GM18507 (cell line): Measurements from ENCODE around the gene CALN1.
"Not testable (repeated sequence)": the region's sequence is repeated elsewhere in the genome, so short reads cannot be mapped to it uniquely, and the experiment has no call there.

Source experiments
- DNase-seq: peaks from one replicate; pipeline ENCODE4 v3.0.0; 2011; ENCODE audit warnings: low read depth; ENCODE audit not compliant: insufficient read length; ENCODE audit errors: extremely low spot score
- FAIRE-seq: peaks from 2 replicates; lab custom pipeline; 2011; peaks lifted over from hg19 to GRCh38; lab: Jason Lieb, UNC

Gene CALN1

GRCh38 chr7:71972534-71972933 is 439.6 kb downstream of the CALN1 start:
- no peak for FAIRE-seq
- no peak for DNase-seq

- DNase-seq, result no peak
- no peak for FAIRE-seq
Measured at GRCh38 chr7:71970725-71971124, 441.4 kb downstream of the CALN1 start.

- FAIRE-seq (no peak), DNase-seq (no peak)
Measured at GRCh38 chr7:71962636-71963035, 449.5 kb downstream of the CALN1 start.

- FAIRE-seq (no peak), DNase-seq (no peak)
Measured at GRCh38 chr7:71961283-71961682, 450.9 kb downstream of the CALN1 start.

- FAIRE-seq (no peak), DNase-seq (no peak)
Measured at GRCh38 chr7:71942115-71942514, 470.0 kb downstream of the CALN1 start.

GRCh38 chr7:71937840-71938371 is 474.2 kb downstream of the CALN1 start:
- FAIRE-seq (no peak), DNase-seq (no peak)

- no peak for FAIRE-seq
- no peak for DNase-seq
Measured at GRCh38 chr7:71935674-71936073, 476.5 kb downstream of the CALN1 start.

- no peak for FAIRE-seq
Measured at GRCh38 chr7:71933426-71933825, 478.7 kb downstream of the CALN1 start.

GRCh38 chr7:71925663-71926062 is 486.5 kb downstream of the CALN1 start:
- no peak for DNase-seq
- FAIRE-seq, result no peak

More at GRCh38 chr7:71933426-71933825, 478.7 kb downstream of the CALN1 start:
- DNase-seq, result no peak

- DNase-seq, FAIRE-seq: not testable (repeated sequence)
Measured at GRCh38 chr7:71914204-71914603, 497.9 kb downstream of the CALN1 start.

- FAIRE-seq, result no peak
- DNase-seq, result no peak
Measured at GRCh38 chr7:71912476-71912875, 499.7 kb downstream of the CALN1 start.

GRCh38 chr7:71911051-71911450 is 501.1 kb downstream of the CALN1 start:
- DNase-seq, result no peak
- FAIRE-seq, result no peak

GRCh38 chr7:71905821-71906220 is 506.3 kb downstream of the CALN1 start:
- no peak for DNase-seq
- FAIRE-seq, result no peak

- FAIRE-seq, result no peak
- no peak for DNase-seq
Measured at GRCh38 chr7:71904484-71904883, 507.7 kb downstream of the CALN1 start.

- FAIRE-seq (no peak), DNase-seq (no peak)
Measured at GRCh38 chr7:71900556-71900955, 511.6 kb downstream of the CALN1 start.

GRCh38 chr7:71896535-71896934 is 515.6 kb downstream of the CALN1 start:
- no peak for DNase-seq
- FAIRE-seq, result no peak

- DNase-seq (no peak), FAIRE-seq (no peak)
Measured at GRCh38 chr7:71886046-71886445, 526.1 kb downstream of the CALN1 start.

- FAIRE-seq, result no peak
- DNase-seq, result no peak
Measured at GRCh38 chr7:71885487-71885886, 526.7 kb downstream of the CALN1 start.

GRCh38 chr7:71883415-71883814 is 528.7 kb downstream of the CALN1 start:
- DNase-seq (no peak), FAIRE-seq (no peak)

GRCh38 chr7:71871446-71871845 is 540.7 kb downstream of the CALN1 start:
- FAIRE-seq, result no peak
- DNase-seq, result no peak

- FAIRE-seq, result no peak
- DNase-seq, result no peak
Measured at GRCh38 chr7:71870812-71871211, 541.3 kb downstream of the CALN1 start.

GRCh38 chr7:71868797-71869196 is 543.3 kb downstream of the CALN1 start:
- FAIRE-seq (no peak), DNase-seq (no peak)
